BJ (cell line): Measurements from ENCODE around the gene CTNND2. TPM values are rescaled to one million over a fixed set of nuclear protein-coding genes. Genes with fewer than 3 reads are reported as not detected.

Source experiments
- CTCF ChIA-PET: fragments of 350-600 bp; formaldehyde crosslinking; extraction: SDS; loops from one replicate; lab custom pipeline; 2021; ENCODE audit warnings: antibody characterized with exemption, inconsistent platforms; lab: Yijun Ruan, JAX
- POLR2A ChIA-PET: fragments of 300-600 bp; sonication (Branson Sonifier 250); formaldehyde crosslinking; extraction: SDS; loops from one replicate; lab custom pipeline; 2021; ENCODE audit warnings: antibody characterized with exemption; lab: Charles Lee
- DNase-seq: peaks from one replicate; pipeline ENCODE4 v3.0.0-alpha.2; 2011; ENCODE audit warnings: low read depth
- H3K27me3 ChIP-seq: 2 replicates; pipeline ENCODE4 v1.6.0; 2011; ENCODE audit warnings: low read length; ENCODE audit not compliant: control insufficient read depth, insufficient read depth
- H3K36me3 ChIP-seq: 2 replicates; pipeline ENCODE4 v1.5.1; 2011; ENCODE audit warnings: low read length; ENCODE audit not compliant: control insufficient read depth, insufficient read depth
- H3K4me3 ChIP-seq: 2 replicates; pipeline ENCODE4 v1.5.1; 2011; ENCODE audit warnings: low read depth, mild to moderate bottlenecking, control low read depth, low read length
- CTCF ChIP-seq: IDR thresholded peaks from 2 replicates; pipeline ENCODE4 v1.5.1; 2011; ENCODE audit warnings: low read depth, mild to moderate bottlenecking, control low read depth, inconsistent platforms, low read length, moderate library complexity; ENCODE audit not compliant: insufficient read depth
- polyA plus RNA-seq: library from polyadenylated mRNA; depleted of rRNA; stranded (reverse); fragments of >200 nt; gene quantifications from 2 replicates; pipeline ENCODE4 v1.2.3, GENCODE V29; 2011

The CTNND2 gene
- polyA plus RNA-seq, 1 experiment: not detected

- peaks cover 4% of the 10 kb centered on the region; the same call in 1 of the 2 replicates for H3K27me3 ChIP-seq
- ChIA-PET CTCF (interaction anchor here (0.6 kb wide), 1 partner anchor 631 kb away, joined by 5 read pairs; no protein-coding TSS in a partner anchor), POLR2A (no interaction called here)
- no peak for TF ChIP-seq CTCF
- no peak for DNase-seq
- H3K4me3 ChIP-seq: no peak overlapping the region
- no peaks in the 10 kb centered on the region for H3K36me3 ChIP-seq
These were observed 516.9 kb downstream of the CTNND2 start for GRCh38 chr5:11387382-11387781.

- ChIA-PET CTCF (no interaction called here), POLR2A (no interaction called here)
- Histone ChIP-seq H3K4me3 (no peak overlapping the region), H3K36me3 (no peaks in the 10 kb centered on the region), H3K27me3 (peaks cover 4% of the 10 kb centered on the region; the same call in 1 of the 2 replicates)
- TF ChIP-seq CTCF: no peak
- no peak for DNase-seq
These were observed 517.8 kb downstream of the CTNND2 start for GRCh38 chr5:11386398-11386797.

- POLR2A ChIA-PET: no interaction called here
- peaks cover 4% of the 10 kb centered on the region; the same call in 1 of the 2 replicates for H3K27me3 ChIP-seq
- DNase-seq: no peak
- CTCF ChIA-PET: no interaction called here
- no peak for TF ChIP-seq CTCF
- no peak overlapping the region for H3K4me3 ChIP-seq
- no peaks in the 10 kb centered on the region for H3K36me3 ChIP-seq
These were observed 518.3 kb downstream of the CTNND2 start for GRCh38 chr5:11385901-11386293.

- no peak overlapping the region for H3K4me3 ChIP-seq
- POLR2A ChIA-PET: no interaction called here
- DNase-seq: no peak
- CTCF ChIA-PET: no interaction called here
- H3K27me3 ChIP-seq: peaks cover 4% of the 10 kb centered on the region; the same call in 1 of the 2 replicates
- no peak for TF ChIP-seq CTCF
- H3K36me3 ChIP-seq: no peaks in the 10 kb centered on the region
These were observed 518.9 kb downstream of the CTNND2 start for GRCh38 chr5:11385251-11385900.

GRCh38 chr5:11384441-11385250 is 519.6 kb downstream of the CTNND2 start:
- TF ChIP-seq CTCF: no peak
- H3K27me3 ChIP-seq: peaks cover 4% of the 10 kb centered on the region; the same call in 1 of the 2 replicates
- CTCF ChIA-PET: no interaction called here
- POLR2A ChIA-PET: no interaction called here
- DNase-seq: no peak
- no peak overlapping the region for H3K4me3 ChIP-seq
- H3K36me3 ChIP-seq: no peaks in the 10 kb centered on the region
